ENCODE results near the gene ERGIC3.

ERGIC3 gene

GRCh38 chr20:35561671-35562070, 19.8 kb downstream of the ERGIC3 start:
- no peak for DNase-seq (ENCODE audit: low spot score)

GRCh38 chr20:35562541-35563110, 20.7 kb downstream of the ERGIC3 start:
- no peak for DNase-seq (ENCODE audit: low spot score)

- no peak for DNase-seq (ENCODE audit: low spot score)
These were observed 22.0 kb downstream of the ERGIC3 start for GRCh38 chr20:35563834-35564233.

GRCh38 chr20:35564905-35565304, 23.0 kb downstream of the ERGIC3 start:
- no peak for DNase-seq (ENCODE audit: low spot score)

- DNase-seq (ENCODE audit: low spot score), result no peak
These were observed 26.8 kb downstream of the ERGIC3 start for GRCh38 chr20:35568645-35569044.

- DNase-seq (ENCODE audit: low spot score), result no peak
These were observed 29.7 kb downstream of the ERGIC3 start for GRCh38 chr20:35571555-35571954.

GRCh38 chr20:35572838-35573237, 31.0 kb downstream of the ERGIC3 start:
- DNase-seq (ENCODE audit: low spot score), result no peak

- no peak for DNase-seq (ENCODE audit: low spot score)
These were observed 34.1 kb downstream of the ERGIC3 start for GRCh38 chr20:35575958-35576357.

GRCh38 chr20:35576816-35577215, 34.9 kb downstream of the ERGIC3 start:
- no peak for DNase-seq (ENCODE audit: low spot score)

- no peak for DNase-seq (ENCODE audit: low spot score)
These were observed 36.6 kb downstream of the ERGIC3 start for GRCh38 chr20:35578469-35578868.

GRCh38 chr20:35579196-35579595, 37.3 kb downstream of the ERGIC3 start:
- DNase-seq (ENCODE audit: low spot score), result no peak

- no peak for DNase-seq (ENCODE audit: low spot score)
These were observed 40.3 kb downstream of the ERGIC3 start for GRCh38 chr20:35582131-35582530.

GRCh38 chr20:35582741-35583404, 41.0 kb downstream of the ERGIC3 start:
- DNase-seq (ENCODE audit: low spot score), result no peak

- DNase-seq (ENCODE audit: low spot score), result no peak
These were observed 42.0 kb downstream of the ERGIC3 start for GRCh38 chr20:35583636-35584560.

GRCh38 chr20:35586751-35587425, 45.0 kb downstream of the ERGIC3 start:
- DNase-seq (ENCODE audit: low spot score), result no peak

- no peak for DNase-seq (ENCODE audit: low spot score)
These were observed 45.6 kb downstream of the ERGIC3 start for GRCh38 chr20:35587436-35587835.

GRCh38 chr20:35588397-35588796, 46.5 kb downstream of the ERGIC3 start:
- DNase-seq (ENCODE audit: low spot score), result no peak

GRCh38 chr20:35592339-35592974, 50.6 kb downstream of the ERGIC3 start:
- no peak for DNase-seq (ENCODE audit: low spot score)

- no peak for DNase-seq (ENCODE audit: low spot score)
These were observed 53.6 kb downstream of the ERGIC3 start for GRCh38 chr20:35595456-35595855.

GRCh38 chr20:35595901-35596300, 54.0 kb downstream of the ERGIC3 start:
- DNase-seq (ENCODE audit: low spot score), result no peak

GRCh38 chr20:35597186-35597585, 55.3 kb downstream of the ERGIC3 start:
- DNase-seq (ENCODE audit: low spot score), result no peak

- no peak for DNase-seq (ENCODE audit: low spot score)
These were observed 56.6 kb downstream of the ERGIC3 start for GRCh38 chr20:35598476-35598875.

Data from AG08396 (cell line).